HG02759 (cell line): ENCODE measurements around the gene CALHM6.

Experiments used
- ATAC-seq: cut with Tn5 transposase; IDR thresholded peaks from one replicate; pipeline ENCODE4 v1.9.1; 2021; ENCODE audit warnings: mild to moderate bottlenecking, moderate library complexity; ENCODE audit not compliant: unreplicated experiment

Gene CALHM6

DNA sequence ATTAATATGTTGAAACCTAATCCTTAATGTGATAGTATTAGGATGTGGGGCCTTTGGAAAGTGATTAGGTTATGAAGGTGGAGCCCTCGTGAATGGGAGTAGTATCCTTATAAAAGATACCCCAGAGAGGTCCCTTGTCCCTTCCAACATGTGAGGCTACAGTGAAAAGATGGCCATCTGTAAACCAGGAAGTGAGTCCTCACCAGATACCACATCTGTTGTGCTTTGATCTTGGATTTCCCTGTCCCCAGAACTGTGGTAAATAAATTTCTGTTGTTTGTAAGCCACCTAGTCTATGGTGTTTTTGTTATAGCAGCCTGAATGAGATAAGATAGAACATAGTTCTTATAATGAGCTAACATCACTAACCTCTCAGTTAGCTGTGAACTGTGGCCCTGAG lies 16.6 kb upstream of the CALHM6 start:
- ATAC-seq, result peak; percentile 14

DNA sequence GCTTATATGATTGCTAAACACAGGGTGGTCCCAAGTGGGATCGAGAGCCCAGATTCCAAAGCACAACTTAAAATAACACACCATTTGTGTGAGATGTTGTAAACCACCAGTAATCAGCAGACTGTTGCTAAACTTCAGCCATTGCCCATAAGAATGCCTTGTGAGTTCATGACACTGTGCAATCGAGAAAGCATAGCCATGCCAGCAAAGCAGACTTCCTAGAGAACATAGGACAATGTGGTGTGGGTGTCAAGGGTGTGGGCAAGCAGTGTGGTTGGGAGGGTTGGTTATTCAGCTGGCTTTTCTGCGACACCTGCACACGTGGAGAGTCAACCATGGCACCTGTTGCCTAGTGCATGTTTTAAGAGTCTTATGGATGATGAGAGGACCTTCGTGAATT lies 16.1 kb upstream of the CALHM6 start:
- ATAC-seq, result no peak

DNA sequence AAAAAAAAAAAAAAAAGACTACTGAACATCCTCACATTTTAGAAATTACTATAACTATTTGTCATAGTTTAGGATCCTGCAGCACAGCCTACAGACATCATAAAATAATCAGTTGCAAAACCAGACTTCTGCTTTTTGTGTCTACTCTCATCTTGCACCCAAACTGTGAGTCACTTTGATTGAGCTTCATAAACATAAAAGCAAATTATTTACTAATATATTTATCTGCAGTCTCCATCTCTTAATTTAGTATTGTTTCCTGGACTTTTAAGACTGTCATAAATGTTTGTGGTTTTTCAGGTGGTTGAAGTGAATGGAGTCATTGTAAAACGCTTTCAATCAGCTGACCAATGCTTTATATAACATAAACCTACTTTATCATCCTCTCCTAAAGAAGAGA lies 14.8 kb upstream of the CALHM6 start:
- ATAC-seq, result no peak

DNA sequence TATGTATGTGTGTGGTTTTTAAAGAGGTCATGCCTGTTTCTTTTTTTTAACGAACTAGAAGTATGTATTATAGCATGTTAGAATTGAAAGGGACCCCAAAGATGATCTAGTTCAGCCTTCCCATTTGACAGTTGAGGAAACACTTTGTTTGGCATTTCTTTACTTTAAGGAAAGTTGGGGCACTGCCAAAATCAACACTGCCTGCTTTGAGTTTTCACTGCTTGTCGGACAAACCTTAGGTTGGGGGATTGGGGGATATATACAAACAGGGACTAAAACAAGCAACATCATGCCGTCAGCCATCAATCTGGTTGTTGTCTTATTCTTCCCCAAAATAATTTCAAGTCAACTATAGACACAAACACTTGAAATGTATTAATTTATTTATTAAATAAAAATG lies 14.1 kb upstream of the CALHM6 start:
- ATAC-seq, result no peak

DNA sequence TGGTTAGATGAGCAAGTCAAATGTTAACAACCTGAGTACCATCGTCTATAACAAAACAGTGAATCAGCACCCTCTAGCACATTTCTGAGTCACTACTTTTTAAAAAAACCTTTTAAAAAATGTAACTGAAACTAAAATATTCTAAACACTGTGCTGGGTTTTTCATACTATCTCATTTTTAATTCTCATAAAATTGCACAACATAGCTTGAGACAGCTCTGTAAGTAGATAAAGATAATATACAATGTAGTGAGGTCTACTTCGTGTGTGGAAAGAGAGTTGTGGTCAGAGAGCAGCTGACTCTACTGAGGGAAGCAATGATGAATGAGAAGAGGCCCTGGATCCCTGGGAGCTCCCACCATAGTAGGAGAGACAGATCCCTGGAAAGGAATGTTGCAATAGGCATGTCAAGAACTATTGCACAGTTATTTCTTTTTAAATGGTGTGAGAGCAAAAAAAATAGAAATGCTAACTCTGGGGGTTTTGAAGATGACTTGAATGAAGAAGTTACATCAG lies 13.6 kb upstream of the CALHM6 start:
- no peak for ATAC-seq

DNA sequence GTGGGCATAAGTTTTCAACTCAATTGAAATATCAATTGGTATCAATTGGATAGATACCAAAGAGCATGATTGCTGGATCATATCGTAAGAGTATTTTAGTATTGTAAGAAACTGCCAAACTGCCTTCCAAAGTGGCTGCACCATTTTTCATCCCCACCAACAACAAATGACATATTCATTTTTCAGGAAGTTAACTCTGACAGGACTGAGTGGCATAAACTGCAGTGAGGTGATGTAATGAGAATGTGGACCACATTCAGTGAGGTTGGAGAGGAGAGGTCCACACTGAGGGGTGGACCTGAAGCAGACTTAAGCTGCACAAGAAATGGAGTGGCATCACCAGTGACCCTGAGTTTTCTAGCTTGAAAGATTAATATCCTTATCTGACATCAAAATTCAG lies 11.6 kb upstream of the CALHM6 start:
- no peak for ATAC-seq

DNA sequence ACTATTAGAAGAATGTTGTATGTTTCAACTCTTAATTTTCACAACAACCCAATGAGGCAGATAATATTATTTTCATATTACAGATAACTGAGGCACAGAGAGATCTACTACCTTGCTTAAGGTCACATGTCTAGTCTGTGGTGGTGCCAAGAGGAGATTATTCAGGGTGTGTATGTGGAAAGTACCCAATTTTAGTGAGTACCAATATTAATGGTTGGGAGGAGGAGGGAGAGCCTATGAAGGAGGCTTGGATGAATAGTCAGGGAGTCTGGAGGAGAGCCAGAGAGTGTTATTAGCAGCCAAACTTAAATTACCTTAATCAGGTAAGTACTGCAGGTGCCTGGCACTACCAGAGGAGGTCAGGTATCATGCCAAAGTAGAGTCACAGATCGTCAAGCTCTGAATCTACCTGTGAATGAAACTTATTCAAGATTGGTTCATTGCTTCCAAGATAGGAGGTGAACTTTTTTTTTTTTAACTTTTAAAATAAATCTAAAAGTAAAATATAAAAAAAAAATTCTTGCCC lies 10.9 kb upstream of the CALHM6 start:
- no peak for ATAC-seq

DNA sequence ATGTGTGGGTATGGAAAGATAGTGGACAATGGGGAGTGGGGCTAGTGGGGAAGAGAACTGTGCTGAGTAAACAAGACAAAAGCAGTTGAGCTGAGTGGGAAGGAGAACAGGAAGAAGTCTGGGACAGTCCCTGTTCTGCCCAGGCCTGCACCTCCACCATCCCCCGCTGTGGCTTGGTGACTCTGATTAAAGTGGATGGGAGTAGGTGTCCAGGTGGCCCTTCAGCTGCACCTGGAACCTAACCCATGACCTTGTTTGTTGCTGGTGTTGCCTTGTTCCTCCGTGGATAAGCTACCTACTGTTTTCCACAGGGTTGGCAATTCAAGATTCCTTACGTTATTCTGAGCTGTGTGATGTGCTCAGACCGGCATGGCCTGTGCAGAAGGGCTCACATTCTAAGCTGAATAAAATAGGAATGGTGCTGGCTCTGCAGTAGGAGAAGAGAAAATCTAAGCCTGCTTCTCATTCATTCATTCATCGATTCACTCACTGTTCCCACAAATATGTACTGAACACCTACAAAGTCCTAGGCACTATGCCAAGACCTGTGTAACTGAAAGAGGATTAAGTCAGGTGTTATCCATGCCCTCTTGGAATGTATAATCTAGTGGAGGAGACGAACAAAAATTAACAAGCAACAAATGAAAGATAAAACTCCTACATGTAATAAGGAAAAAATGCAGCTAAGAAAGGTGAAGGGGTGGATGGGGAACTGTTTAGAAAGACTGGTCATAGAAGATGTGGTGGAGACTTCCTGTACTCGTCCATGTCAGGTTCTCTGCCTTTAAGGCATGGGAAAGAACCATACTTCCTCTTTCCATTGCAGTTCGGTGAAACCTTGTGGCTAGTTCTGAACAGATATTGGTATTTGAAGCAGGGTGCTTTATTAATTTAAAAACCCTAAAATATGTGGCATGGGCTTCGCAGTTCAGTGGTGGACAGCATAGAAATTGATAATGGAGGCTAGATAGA lies 10.1 kb upstream of the CALHM6 start:
- peak; percentile 82 for ATAC-seq

DNA sequence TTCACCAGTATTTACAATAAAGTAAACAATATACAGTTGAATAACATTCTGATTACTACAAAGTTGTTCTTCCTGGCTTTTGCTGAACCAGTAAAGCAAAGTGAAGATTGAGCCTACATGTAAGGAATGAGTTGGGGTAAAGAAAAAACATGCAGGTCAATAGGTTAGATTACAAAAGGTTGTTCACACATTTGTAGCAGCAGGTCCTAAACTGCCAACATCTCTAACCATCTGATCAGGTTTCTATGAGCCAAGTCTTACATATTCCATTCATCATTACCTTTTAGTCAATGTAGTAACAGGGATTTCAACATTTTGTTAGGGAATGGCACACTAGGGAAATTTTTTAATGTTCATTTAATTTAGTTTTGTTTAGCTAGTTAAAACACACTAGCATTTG lies 9.3 kb upstream of the CALHM6 start:
- no peak for ATAC-seq

DNA sequence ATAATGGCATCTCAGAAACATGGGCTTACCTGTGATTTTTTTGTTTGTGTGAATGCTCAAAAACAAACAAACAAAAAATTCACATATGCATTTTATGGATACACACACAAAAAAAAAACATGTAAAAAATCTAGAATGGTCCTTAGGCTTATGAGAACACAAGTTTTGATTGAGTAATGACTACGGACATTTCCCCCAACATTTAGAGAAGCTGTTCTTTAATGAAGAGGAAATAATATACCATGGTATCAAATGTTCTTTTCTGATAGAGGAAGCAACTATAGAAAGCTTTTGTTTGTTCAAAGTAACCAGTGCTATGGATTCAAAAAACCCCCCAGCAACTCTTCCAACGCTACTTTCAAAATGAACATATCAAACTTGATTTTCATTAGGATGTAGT lies 8.6 kb upstream of the CALHM6 start:
- no peak for ATAC-seq

DNA sequence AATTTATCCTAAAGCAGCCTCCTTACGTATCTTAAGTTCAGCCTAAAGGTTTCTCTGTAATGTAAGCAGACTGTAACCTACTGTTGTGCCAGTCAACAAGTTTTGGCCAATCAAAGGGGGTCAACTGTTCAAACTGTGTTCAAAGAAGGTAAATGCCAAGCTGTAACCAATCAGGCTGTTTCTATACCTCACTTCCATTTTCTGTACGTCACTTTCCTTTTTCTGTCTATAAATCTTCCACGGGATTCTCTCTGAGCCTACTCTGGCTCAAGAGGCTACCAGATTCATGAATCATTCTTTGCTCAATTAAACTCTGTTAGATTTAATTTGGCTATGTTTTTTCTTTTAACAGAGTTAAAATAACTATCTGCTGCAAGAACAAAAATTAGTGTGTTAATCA lies 5.1 kb upstream of the CALHM6 start:
- no peak for ATAC-seq

DNA sequence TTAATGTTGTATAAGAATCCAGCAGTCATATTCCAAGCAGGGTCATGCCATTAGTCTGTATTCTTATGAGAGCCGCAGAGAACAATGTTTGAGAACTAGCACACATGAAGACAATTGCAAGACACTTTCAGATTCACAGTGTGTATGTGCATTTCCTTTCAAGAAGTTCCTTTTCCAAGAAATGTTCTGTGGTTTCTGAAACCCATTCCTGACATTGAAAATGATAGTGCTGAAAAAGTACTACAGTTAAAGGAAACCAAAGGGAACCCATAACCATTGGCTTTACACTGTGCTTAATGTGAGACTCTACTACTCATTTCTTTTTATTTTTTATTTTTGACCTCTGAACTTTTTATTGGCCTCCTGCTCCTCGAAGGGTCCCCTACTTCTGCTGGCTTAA lies 4.2 kb upstream of the CALHM6 start:
- ATAC-seq, result no peak

DNA sequence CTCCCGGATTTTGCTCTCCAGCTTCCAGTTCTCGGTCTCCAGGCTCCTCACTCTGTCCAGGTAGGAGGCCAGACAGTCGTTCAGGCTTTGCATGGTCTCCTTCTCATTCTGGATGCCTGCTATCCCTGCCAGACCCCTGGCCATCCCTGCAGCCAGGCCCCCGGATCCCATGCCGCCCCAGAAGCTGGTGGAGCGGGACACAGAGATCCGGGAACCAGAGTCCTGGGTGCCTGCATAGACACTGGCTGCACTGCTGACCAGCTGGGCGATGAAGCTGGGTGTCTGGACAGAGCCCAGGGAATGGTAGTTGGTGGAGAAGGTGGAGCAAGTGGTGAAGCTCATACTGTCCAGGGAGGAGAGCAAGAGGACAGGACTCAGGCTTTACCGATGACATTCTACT lies 2.9 kb upstream of the CALHM6 start:
- no peak for ATAC-seq

DNA sequence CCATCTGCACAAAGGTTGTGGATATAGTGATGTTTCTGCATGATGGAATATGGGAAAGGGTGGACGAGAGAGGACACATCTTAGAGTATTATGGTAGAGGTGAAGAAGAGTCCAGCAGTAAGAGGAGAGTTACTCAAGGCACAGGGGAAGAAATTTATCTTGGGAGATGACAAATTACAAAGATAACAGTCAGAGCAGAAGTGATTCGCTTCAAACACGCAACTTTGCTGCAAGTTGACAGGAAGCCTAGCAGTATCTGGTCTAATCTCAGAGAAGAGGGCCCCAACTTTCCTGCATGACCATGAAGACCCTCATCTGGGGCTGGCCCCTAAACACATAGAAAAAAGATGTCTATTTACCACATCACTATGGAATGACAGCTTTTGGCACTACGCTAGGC lies 1.2 kb upstream of the CALHM6 start:
- ATAC-seq, result no peak

DNA sequence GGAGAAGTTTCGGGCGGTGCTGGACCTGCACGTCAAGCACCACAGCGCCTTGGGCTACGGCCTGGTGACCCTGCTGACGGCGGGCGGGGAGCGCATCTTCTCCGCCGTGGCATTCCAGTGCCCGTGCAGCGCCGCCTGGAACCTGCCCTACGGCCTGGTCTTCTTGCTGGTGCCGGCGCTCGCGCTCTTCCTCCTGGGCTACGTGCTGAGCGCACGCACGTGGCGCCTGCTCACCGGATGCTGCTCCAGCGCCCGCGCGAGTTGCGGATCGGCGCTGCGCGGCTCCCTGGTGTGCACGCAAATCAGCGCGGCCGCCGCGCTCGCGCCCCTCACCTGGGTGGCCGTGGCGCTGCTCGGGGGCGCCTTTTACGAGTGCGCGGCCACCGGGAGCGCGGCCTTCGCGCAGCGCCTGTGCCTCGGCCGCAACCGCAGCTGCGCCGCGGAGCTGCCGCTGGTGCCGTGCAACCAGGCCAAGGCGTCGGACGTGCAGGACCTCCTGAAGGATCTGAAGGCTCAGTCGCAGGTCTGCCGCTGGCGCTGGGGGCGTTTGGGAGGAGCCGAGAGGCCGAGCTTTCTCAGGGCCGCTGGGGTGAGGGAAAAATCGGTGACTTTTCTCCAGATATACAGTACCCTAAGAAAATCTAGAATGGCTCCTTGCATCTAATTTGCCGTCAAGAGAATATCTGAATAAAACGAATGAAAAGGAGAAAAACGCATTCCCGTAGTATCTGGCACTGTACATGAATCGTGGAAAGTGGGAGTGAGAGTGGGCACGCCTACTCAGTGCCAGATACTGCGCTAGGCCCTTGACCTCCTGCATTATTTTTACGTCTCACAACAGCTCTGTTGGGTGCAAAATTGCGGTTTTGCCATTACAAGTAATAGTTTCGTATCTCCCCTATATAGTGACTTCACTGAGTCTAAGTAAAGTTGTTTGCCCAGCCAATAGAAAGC lies 1.0 kb downstream of the CALHM6 start:
- peak; percentile 87 for ATAC-seq

DNA sequence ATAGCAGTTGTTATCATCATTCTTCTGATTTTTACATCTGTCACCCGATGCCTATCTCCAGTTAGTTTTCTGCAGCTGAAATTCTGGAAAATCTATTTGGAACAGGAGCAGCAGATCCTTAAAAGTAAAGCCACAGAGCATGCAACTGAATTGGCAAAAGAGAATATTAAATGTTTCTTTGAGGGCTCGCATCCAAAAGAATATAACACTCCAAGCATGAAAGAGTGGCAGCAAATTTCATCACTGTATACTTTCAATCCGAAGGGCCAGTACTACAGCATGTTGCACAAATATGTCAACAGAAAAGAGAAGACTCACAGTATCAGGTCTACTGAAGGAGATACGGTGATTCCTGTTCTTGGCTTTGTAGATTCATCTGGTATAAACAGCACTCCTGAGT lies 2.1 kb downstream of the CALHM6 start:
- no peak for ATAC-seq

DNA sequence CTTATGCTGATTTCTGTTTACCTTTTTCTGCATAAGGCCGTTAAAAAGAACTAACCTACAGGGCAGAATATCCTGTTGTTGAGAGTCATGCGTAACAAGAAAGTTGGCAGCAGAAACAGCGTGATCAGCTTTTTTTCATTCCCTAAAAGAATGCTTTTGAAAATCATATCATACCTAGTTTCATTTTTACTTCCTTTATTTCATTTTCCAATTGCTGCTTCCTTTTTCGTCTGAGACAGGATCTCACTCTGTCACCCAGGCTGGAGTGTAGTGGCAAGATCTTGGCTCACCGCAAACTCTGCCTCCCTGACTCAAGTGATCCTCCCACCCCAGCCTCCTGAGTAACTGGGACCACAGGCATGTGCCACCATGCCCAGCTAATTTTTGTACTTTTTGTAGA lies 4.1 kb downstream of the CALHM6 start:
- no peak for ATAC-seq

DNA sequence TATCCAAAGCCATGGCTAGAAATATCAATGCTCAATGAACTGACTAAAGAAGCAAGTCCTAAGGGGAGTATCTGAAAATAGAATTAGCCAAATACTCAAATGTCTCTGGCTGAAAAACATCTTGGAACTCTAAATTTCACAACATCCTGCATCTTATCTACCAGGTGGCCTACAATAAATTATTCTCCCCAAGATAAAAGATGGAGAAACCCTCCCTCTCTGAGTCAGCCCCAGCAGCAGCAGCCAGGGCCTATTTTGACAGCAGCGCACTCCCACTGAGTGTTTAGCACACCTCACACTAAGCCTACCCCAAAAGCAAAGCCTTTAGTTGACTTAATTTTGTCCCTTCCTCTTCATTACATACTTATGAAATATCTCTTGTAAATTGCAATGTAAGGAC lies 5.9 kb downstream of the CALHM6 start:
- no peak for ATAC-seq

DNA sequence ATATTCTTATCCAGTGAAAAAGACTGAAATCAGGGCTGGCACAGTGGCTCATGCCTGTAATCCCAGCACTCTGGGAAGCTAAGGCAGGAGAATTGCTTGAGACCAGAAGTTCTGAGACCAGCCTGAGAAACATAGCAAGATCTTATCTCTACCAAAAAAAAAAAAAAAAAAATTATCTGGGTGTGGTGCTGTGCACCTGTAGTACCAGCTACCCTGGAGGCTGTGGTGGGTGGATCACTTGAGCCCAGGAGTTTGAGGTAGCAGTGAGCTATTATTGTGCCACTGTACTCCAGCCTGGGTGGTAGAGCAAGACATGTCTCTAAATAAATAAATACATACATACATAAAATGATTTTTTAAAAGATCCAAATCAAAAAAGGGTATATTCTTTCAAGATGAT lies 6.3 kb downstream of the CALHM6 start:
- ATAC-seq, result no peak

DNA sequence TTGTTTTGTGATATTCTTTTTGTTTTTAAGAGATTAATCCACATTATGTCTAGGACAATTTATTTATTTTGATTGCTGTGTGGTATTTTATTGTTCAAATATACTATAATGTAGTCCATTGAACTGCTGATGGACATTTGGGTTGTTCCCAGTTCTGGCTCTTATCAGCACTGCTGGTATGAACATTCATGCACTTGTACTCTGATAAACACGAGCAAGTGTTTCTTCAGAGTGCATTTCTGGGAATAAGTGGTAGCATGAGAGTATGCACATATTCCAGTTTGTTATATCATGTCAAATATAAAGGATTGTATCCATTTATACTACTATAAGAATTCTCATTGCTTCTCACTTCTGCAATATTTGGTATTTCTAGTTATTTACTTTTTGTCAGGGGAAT lies 7.1 kb downstream of the CALHM6 start:
- ATAC-seq, result no peak

DNA sequence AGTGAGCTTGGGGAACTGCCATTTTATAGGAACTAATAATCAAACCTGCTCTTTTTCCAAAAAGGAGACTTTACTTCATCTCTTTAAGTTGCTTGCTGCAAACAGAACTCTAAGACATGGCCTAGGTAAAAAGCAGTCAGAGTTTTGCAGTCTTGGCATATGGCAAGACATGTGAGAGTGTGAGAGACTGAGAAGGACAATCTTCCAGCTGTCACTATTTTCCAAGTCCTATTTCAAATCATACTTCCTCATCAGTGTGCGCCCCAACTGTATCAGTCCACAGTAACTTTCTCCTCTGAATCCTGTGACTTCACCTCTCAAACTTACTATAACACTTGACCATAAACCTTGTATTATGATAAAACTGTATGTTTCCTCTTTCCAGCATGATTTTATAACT lies 10.4 kb downstream of the CALHM6 start:
- ATAC-seq, result no peak
